Tibial nerve (tissue), 3 donors: ENCODE measurements around the gene WWC2.

Experiments used
- CTCF ChIP-seq, 5 experiments: fragments of 200-600 bp in 3 of 5; fragments of 450-650 bp in 2 of 5; sonication (generic) in 3 of 5; IDR thresholded peaks; one replicate each; pipeline ENCODE4 v1.5.1; 2016 to 2019; ENCODE audit warnings: antibody characterized with exemption in 5 of 5, mild to moderate bottlenecking in 3 of 5, moderate library complexity in 2 of 5
- POLR2A ChIP-seq, 2 donors: fragments of 450-650 bp; IDR thresholded peaks; one replicate each; pipeline ENCODE4 v1.6.1; 2017; ENCODE audit warnings: antibody characterized with exemption in 2 of 2, mild to moderate bottlenecking in 2 of 2, moderate library complexity in 2 of 2

GRCh38 chr4:183181081-183181480 lies 82.0 kb downstream of the WWC2 start:
- TF ChIP-seq CTCF (IDR thresholded peaks at IDR 0.05) (no peak), POLR2A (IDR thresholded peaks at IDR 0.05) (no peak)
